Activated naive CD4-positive, alpha-beta T cell treated with anti-CD3 and anti-CD28 coated beads for 36 hours (primary cell): Measurements from ENCODE around the gene ISG20. TPM values are rescaled to one million over a fixed set of nuclear protein-coding genes. Genes with fewer than 3 reads are reported as not detected.
A peak's percentile ranks its signal among the peaks of the same experiment; 100 is the strongest.
"Not testable (repeated sequence)": the region's sequence is repeated elsewhere in the genome, so short reads cannot be mapped to it uniquely, and the experiment has no call there.

Source experiments
- CTCF ChIA-PET: fragments of 350-600 bp; sonication (Branson Sonifier 250); formaldehyde crosslinking; loops from one replicate; lab custom pipeline; 2021; ENCODE audit warnings: antibody characterized with exemption; lab: Charles Lee
- DNase-seq: peaks from one replicate; pipeline ENCODE4 v3.0.0-alpha.2; 2020
- H3K27ac Mint-ChIP-seq: one replicate; pipeline ENCODE4 v1.8.0; 2021; ENCODE audit warnings: mild to moderate bottlenecking, mixed read lengths
- H3K27me3 Mint-ChIP-seq: one replicate; pipeline ENCODE4 v1.8.0; 2021; ENCODE audit warnings: low read depth, mixed read lengths
- H3K36me3 Mint-ChIP-seq: one replicate; pipeline ENCODE4 v1.8.0; 2021; ENCODE audit warnings: low read depth, mixed read lengths
- H3K4me1 Mint-ChIP-seq: one replicate; pipeline ENCODE4 v1.8.0; 2021; ENCODE audit warnings: low read depth, mixed read lengths
- H3K4me3 Mint-ChIP-seq: one replicate; pipeline ENCODE4 v1.8.0; 2021; ENCODE audit warnings: mild to moderate bottlenecking, moderate library complexity, mixed read lengths
- H3K9me3 Mint-ChIP-seq: one replicate; pipeline ENCODE4 v1.8.0; 2021; ENCODE audit warnings: mixed read lengths
- intact Hi-C: fragments of 100-400 bp; cut with micrococcal nuclease; formaldehyde crosslinking; loops from one replicate; pipeline ENCODE4 v1.15.1; 2023
- total RNA-seq, 2 experiments: library from RNA; stranded (reverse); gene quantifications; one replicate each; pipeline ENCODE4 v1.2.3, GENCODE V29; 2021

Gene ISG20
- total RNA-seq, 2 experiments from 2014 or later = 51.2 to 56.5 TPM

GRCh38 chr15:88630141-88630721 is 8.6 kb upstream of the ISG20 start:
- DNase-seq = no peak
- intact Hi-C loops = no loop called here
- peaks cover 94% of the 10 kb centered on the region for H3K4me1 Mint-ChIP-seq
- H3K9me3 Mint-ChIP-seq = no peaks in the 10 kb centered on the region
- H3K4me3 Mint-ChIP-seq = no peak overlapping the region
- H3K27me3 Mint-ChIP-seq = no peaks in the 10 kb centered on the region
- peak overlapping the region; percentile 84 for H3K27ac Mint-ChIP-seq
- H3K36me3 Mint-ChIP-seq = peaks cover 71% of the 10 kb centered on the region
- CTCF ChIA-PET = interaction anchor here (0.9 kb wide), 1 partner anchor 9 kb away, joined by 4 read pairs; the partner anchor contains the start of gene ISG20

GRCh38 chr15:88630798-88631463 is 7.9 kb upstream of the ISG20 start:
- no peak overlapping the region for H3K4me3 Mint-ChIP-seq
- DNase-seq = no peak
- H3K4me1 Mint-ChIP-seq = peaks cover 95% of the 10 kb centered on the region
- peak overlapping the region; percentile 79 for H3K27ac Mint-ChIP-seq
- H3K9me3 Mint-ChIP-seq = no peaks in the 10 kb centered on the region
- CTCF ChIA-PET = interaction anchor here (0.9 kb wide), 1 partner anchor 8 kb away, joined by 4 read pairs; the partner anchor contains the start of gene ISG20
- H3K27me3 Mint-ChIP-seq = no peaks in the 10 kb centered on the region
- intact Hi-C loops = no loop called here
- peaks cover 67% of the 10 kb centered on the region for H3K36me3 Mint-ChIP-seq

- Mint-ChIP-seq H3K27me3 (no peaks in the 10 kb centered on the region), H3K4me3 (no peak overlapping the region), H3K36me3 (peaks cover 71% of the 10 kb centered on the region), H3K4me1 (peaks cover 95% of the 10 kb centered on the region), H3K9me3 (no peaks in the 10 kb centered on the region), H3K27ac (peak overlapping the region; percentile 77)
- intact Hi-C loops = no loop called here
- no peak for DNase-seq
- CTCF ChIA-PET = interaction anchor here (2.4 kb wide), 1 partner anchor 7 kb away, joined by 16 read pairs; no protein-coding TSS in a partner anchor
Measured at GRCh38 chr15:88631464-88632028, 7.3 kb upstream of the ISG20 start.

- H3K9me3 Mint-ChIP-seq, DNase-seq, H3K27me3 Mint-ChIP-seq, H3K4me3 Mint-ChIP-seq, intact Hi-C loops: not testable (repeated sequence)
- Mint-ChIP-seq H3K27ac (peak overlapping the region; percentile 78), H3K36me3 (peaks cover 67% of the 10 kb centered on the region), H3K4me1 (peaks cover 95% of the 10 kb centered on the region)
- CTCF ChIA-PET = interaction anchor here (0.7 to 2.4 kb wide), 2 partner anchors 9 to 182 kb away, joined by 3 to 16 read pairs; no protein-coding TSS in a partner anchor
Measured at GRCh38 chr15:88632797-88633196, 6.0 kb upstream of the ISG20 start.

- CTCF ChIA-PET = interaction anchor here (2.2 kb wide), 1 partner anchor 10 kb away, joined by 7 read pairs; no protein-coding TSS in a partner anchor
Measured at GRCh38 chr15:88634449-88634848, 4.4 kb upstream of the ISG20 start.

GRCh38 chr15:88635318-88635717 is 3.5 kb upstream of the ISG20 start:
- intact Hi-C loops = no loop called here
- H3K4me3 Mint-ChIP-seq = no peak overlapping the region
- CTCF ChIA-PET = interaction anchor here (1.6 to 2.2 kb wide), 3 partner anchors 11 to 29 kb away, joined by 4 to 7 read pairs (median 6); no protein-coding TSS in a partner anchor

More at GRCh38 chr15:88634449-88634848, 4.4 kb upstream of the ISG20 start:
- H3K4me3 Mint-ChIP-seq = no peak overlapping the region
- H3K27me3 Mint-ChIP-seq = no peaks in the 10 kb centered on the region
- DNase-seq = no peak
- H3K9me3 Mint-ChIP-seq = no peaks in the 10 kb centered on the region
- intact Hi-C loops = no loop called here
- peak overlapping the region; percentile 78 for H3K27ac Mint-ChIP-seq
- peaks cover 94% of the 10 kb centered on the region for H3K4me1 Mint-ChIP-seq
- H3K36me3 Mint-ChIP-seq = peaks cover 55% of the 10 kb centered on the region

GRCh38 chr15:88636050-88636449 is 2.8 kb upstream of the ISG20 start:
- H3K4me3 Mint-ChIP-seq = peak overlapping the region; percentile 67
- peak overlapping the region; percentile 96 for H3K27ac Mint-ChIP-seq
- intact Hi-C loops = no loop called here
- H3K27me3 Mint-ChIP-seq = no peaks in the 10 kb centered on the region
- peaks cover 91% of the 10 kb centered on the region for H3K4me1 Mint-ChIP-seq
- H3K36me3 Mint-ChIP-seq = peaks cover 48% of the 10 kb centered on the region
- peak; percentile 84 for DNase-seq
- no peaks in the 10 kb centered on the region for H3K9me3 Mint-ChIP-seq
- CTCF ChIA-PET = interaction anchor here (1.6 to 2.2 kb wide), 3 partner anchors 11 to 28 kb away, joined by 4 to 7 read pairs (median 6); no protein-coding TSS in a partner anchor

More at GRCh38 chr15:88635318-88635717, 3.5 kb upstream of the ISG20 start:
- Mint-ChIP-seq H3K4me1 (peaks cover 94% of the 10 kb centered on the region), H3K36me3 (peaks cover 54% of the 10 kb centered on the region), H3K27ac (peak overlapping the region; percentile 96), H3K9me3 (no peaks in the 10 kb centered on the region), H3K27me3 (no peaks in the 10 kb centered on the region)
- peak; percentile 58 for DNase-seq

GRCh38 chr15:88636654-88637053 is 2.2 kb upstream of the ISG20 start:
- H3K36me3 Mint-ChIP-seq = peaks cover 42% of the 10 kb centered on the region
- CTCF ChIA-PET = interaction anchor here (1.6 to 2.2 kb wide), 3 partner anchors 12 to 27 kb away, joined by 4 to 7 read pairs (median 6); no protein-coding TSS in a partner anchor
- no peaks in the 10 kb centered on the region for H3K9me3 Mint-ChIP-seq

GRCh38 chr15:88637436-88637835 is 1.4 kb upstream of the ISG20 start:
- peaks cover 35% of the 10 kb centered on the region for H3K36me3 Mint-ChIP-seq
- intact Hi-C loops = no loop called here
- H3K27me3 Mint-ChIP-seq = no peaks in the 10 kb centered on the region

More at GRCh38 chr15:88636654-88637053, 2.2 kb upstream of the ISG20 start:
- peak overlapping the region; percentile 96 for H3K27ac Mint-ChIP-seq
- H3K27me3 Mint-ChIP-seq = no peaks in the 10 kb centered on the region
- peak overlapping the region; percentile 67 for H3K4me3 Mint-ChIP-seq
- intact Hi-C loops = no loop called here
- peaks cover 88% of the 10 kb centered on the region for H3K4me1 Mint-ChIP-seq
- DNase-seq = no peak

GRCh38 chr15:88637841-88638625 is 783 bp upstream of the ISG20 start:
- H3K4me3 Mint-ChIP-seq = peak overlapping the region; percentile 81
- CTCF ChIA-PET = interaction anchor here (0.7 to 1.8 kb wide), 10 partner anchors 7 to 156 kb away, joined by 3 to 23 read pairs (median 4); no protein-coding TSS in a partner anchor
- H3K36me3 Mint-ChIP-seq = peaks cover 30% of the 10 kb centered on the region
- DNase-seq = no peak
- no peaks in the 10 kb centered on the region for H3K9me3 Mint-ChIP-seq
- H3K27ac Mint-ChIP-seq = peak overlapping the region; percentile 96
- H3K27me3 Mint-ChIP-seq = no peaks in the 10 kb centered on the region
- peaks cover 82% of the 10 kb centered on the region for H3K4me1 Mint-ChIP-seq
- intact Hi-C loops = loop anchor here (1.0 kb wide), 5 partner anchors 15 to 450 kb away; partner anchors contain the start of genes ABHD2, DET1, MRPL46 and MRPS11

More at GRCh38 chr15:88637436-88637835, 1.4 kb upstream of the ISG20 start:
- H3K9me3 Mint-ChIP-seq = no peaks in the 10 kb centered on the region
- CTCF ChIA-PET = interaction anchor here (1.8 kb wide), 1 partner anchor 13 kb away, joined by 23 read pairs; no protein-coding TSS in a partner anchor
- H3K4me1 Mint-ChIP-seq = peaks cover 85% of the 10 kb centered on the region
- no peak overlapping the region for H3K4me3 Mint-ChIP-seq
- H3K27ac Mint-ChIP-seq = peak overlapping the region; percentile 96
- no peak for DNase-seq

GRCh38 chr15:88641959-88642452 is 3.2 kb downstream of the ISG20 start:
- H3K4me1 Mint-ChIP-seq = peaks cover 63% of the 10 kb centered on the region
- no peaks in the 10 kb centered on the region for H3K27me3 Mint-ChIP-seq
- H3K9me3 Mint-ChIP-seq = no peaks in the 10 kb centered on the region
- intact Hi-C loops = no loop called here
- H3K36me3 Mint-ChIP-seq = peaks cover 18% of the 10 kb centered on the region
- no peak overlapping the region for H3K4me3 Mint-ChIP-seq
- CTCF ChIA-PET = interaction anchor here (0.6 kb wide), 1 partner anchor 25 kb away, joined by 5 read pairs; no protein-coding TSS in a partner anchor
- DNase-seq = no peak
- peak overlapping the region; percentile 46 for H3K27ac Mint-ChIP-seq
